Activated CD8-positive, alpha-beta memory T cell treated with anti-CD3 and anti-CD28 coated beads, Interleukin-2, amount 10 ng/mL, durations not matched to agents 7 days and 5 days (primary cell): Measurements from ENCODE around the gene TCERG1L. TPM values are rescaled to one million over a fixed set of nuclear protein-coding genes. Genes with fewer than 3 reads are reported as not detected.

Experiments
- ATAC-seq: fragments of 150-1000 bp; cut with Tn5 transposase; one replicate; pipeline ENCODE4 v1.10.0; 2021; ENCODE audit warnings: moderate library complexity
- CTCF ChIA-PET: fragments of 350-600 bp; sonication (Branson Sonifier 250); formaldehyde crosslinking; loops from one replicate; lab custom pipeline; 2021; ENCODE audit warnings: antibody characterized with exemption; lab: Charles Lee
- DNase-seq: peaks from one replicate; pipeline ENCODE4 v3.0.0-alpha.2; 2020
- H3K27ac Mint-ChIP-seq: one replicate; pipeline ENCODE4 v1.8.0; 2021; ENCODE audit warnings: mild to moderate bottlenecking, mixed read lengths
- H3K27me3 Mint-ChIP-seq: one replicate; pipeline ENCODE4 v1.8.0; 2021; ENCODE audit warnings: mixed read lengths
- H3K36me3 Mint-ChIP-seq: one replicate; pipeline ENCODE4 v1.8.0; 2021; ENCODE audit warnings: mild to moderate bottlenecking, mixed read lengths
- H3K4me1 Mint-ChIP-seq: one replicate; pipeline ENCODE4 v1.8.0; 2021; ENCODE audit warnings: mixed read lengths
- H3K4me3 Mint-ChIP-seq: one replicate; pipeline ENCODE4 v1.8.0; 2021; ENCODE audit warnings: mild to moderate bottlenecking, moderate library complexity, mixed read lengths
- H3K9me3 Mint-ChIP-seq: one replicate; pipeline ENCODE4 v1.8.0; 2022; ENCODE audit warnings: low read depth, mixed read lengths
- total RNA-seq, 2 experiments: library from RNA; stranded (reverse); gene quantifications; one replicate each; pipeline ENCODE4 v1.2.3, GENCODE V29; 2021

Gene TCERG1L
- total RNA-seq, 2 experiments from 2014 or later, result 0.20 to 0.49 TPM

- no peaks in the 10 kb centered on the region for H3K27me3 Mint-ChIP-seq
- no peaks in the 10 kb centered on the region for H3K4me1 Mint-ChIP-seq
- H3K27ac Mint-ChIP-seq, result no peak overlapping the region
- H3K9me3 Mint-ChIP-seq, result peaks cover 3% of the 10 kb centered on the region
- H3K4me3 Mint-ChIP-seq, result no peak overlapping the region
- no peaks in the 10 kb centered on the region for H3K36me3 Mint-ChIP-seq
- peak; percentile 23 for DNase-seq
- CTCF ChIA-PET, result no interaction called here
- ATAC-seq, result no peak
Observed at GRCh38 chr10:131195116-131195515, 116.4 kb downstream of the TCERG1L start.

DNA sequence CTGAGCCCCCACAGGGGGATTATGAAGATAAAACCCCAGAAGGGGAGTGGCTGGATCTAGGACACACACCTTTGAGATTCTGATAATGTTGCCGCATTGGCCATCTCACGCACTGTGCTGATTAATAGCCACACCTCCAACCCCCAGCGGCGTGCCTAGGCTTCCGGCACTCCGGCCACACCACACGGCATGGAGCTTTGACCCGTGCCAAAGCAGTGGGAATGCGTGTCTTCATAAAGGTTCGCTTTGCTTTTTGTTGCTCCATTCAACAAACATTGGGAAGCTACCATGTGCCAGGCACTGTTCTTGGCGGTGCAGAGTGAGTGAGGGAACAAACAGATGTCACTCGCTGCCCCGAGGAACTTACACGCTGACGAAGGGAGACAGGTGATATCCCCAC lies 117.6 kb downstream of the TCERG1L start:
- CTCF ChIA-PET, result no interaction called here
- no peak overlapping the region for H3K4me3 Mint-ChIP-seq
- H3K9me3 Mint-ChIP-seq, result peaks cover 3% of the 10 kb centered on the region
- H3K27me3 Mint-ChIP-seq, result no peaks in the 10 kb centered on the region
- DNase-seq, result peak; percentile 35
- no peak overlapping the region for H3K27ac Mint-ChIP-seq
- H3K36me3 Mint-ChIP-seq, result no peaks in the 10 kb centered on the region
- no peak for ATAC-seq
- H3K4me1 Mint-ChIP-seq, result no peaks in the 10 kb centered on the region

- CTCF ChIA-PET, result no interaction called here
- Mint-ChIP-seq H3K27me3 (no peaks in the 10 kb centered on the region), H3K4me3 (no peak overlapping the region), H3K27ac (no peak overlapping the region), H3K9me3 (peaks cover 6% of the 10 kb centered on the region), H3K4me1 (no peaks in the 10 kb centered on the region), H3K36me3 (no peaks in the 10 kb centered on the region)
- ATAC-seq, result no peak
- DNase-seq, result no peak
Observed at GRCh38 chr10:131188494-131188893, 123.0 kb downstream of the TCERG1L start.

DNA sequence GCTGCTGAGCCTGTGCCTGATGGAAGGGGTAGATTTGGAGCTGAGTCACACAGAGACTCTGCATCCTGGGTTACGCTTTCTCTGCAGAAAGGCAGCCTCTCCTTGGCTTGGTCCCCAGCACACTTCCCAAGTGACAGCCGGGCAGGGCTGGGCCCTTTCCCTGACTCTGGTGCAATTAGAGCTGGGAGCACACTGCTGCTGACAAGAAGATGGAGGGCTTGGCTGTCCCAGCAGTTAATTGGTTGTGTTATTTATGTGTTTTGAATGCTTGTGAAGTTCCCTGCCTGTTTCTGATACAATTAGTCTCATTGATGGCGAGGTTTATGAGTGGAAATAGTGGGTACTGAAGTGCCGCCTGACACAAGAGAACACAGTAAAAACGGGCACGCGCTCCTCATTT lies 123.6 kb downstream of the TCERG1L start:
- Mint-ChIP-seq H3K4me3 (no peak overlapping the region), H3K27me3 (no peaks in the 10 kb centered on the region), H3K27ac (no peak overlapping the region), H3K36me3 (no peaks in the 10 kb centered on the region), H3K4me1 (no peaks in the 10 kb centered on the region), H3K9me3 (peaks cover 6% of the 10 kb centered on the region)
- no peak for DNase-seq
- ATAC-seq, result no peak
- CTCF ChIA-PET, result no interaction called here

DNA sequence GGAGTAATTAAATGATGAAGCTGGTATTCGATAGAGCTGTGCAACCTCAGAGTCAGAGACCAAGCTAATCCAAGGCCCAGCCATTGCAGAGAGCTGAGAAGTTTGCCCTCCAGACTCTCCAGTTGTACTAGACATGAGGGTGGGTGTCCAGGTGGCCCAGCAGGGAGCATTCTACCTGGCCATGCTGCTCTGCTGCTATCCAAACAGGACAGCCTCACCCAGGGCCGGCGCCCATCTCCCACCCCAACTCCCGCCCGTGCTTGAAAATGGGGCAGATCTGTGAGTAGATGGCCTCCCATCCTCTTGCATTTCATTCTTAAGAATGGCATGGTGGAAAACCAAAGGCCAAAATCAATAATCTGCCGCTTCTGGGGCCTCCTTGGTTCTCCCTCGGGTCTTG lies 124.2 kb downstream of the TCERG1L start:
- H3K9me3 Mint-ChIP-seq, result peaks cover 3% of the 10 kb centered on the region
- H3K4me3 Mint-ChIP-seq, result no peak overlapping the region
- ATAC-seq (no peak), DNase-seq (no peak)
- H3K27me3 Mint-ChIP-seq, result no peaks in the 10 kb centered on the region
- no peaks in the 10 kb centered on the region for H3K4me1 Mint-ChIP-seq
- H3K27ac Mint-ChIP-seq, result no peak overlapping the region
- H3K36me3 Mint-ChIP-seq, result no peaks in the 10 kb centered on the region
- CTCF ChIA-PET, result no interaction called here

GRCh38 chr10:131186547-131187253 lies 124.8 kb downstream of the TCERG1L start:
- Mint-ChIP-seq H3K4me1 (no peaks in the 10 kb centered on the region), H3K9me3 (peaks cover 3% of the 10 kb centered on the region), H3K27ac (no peak overlapping the region), H3K4me3 (no peak overlapping the region), H3K27me3 (no peaks in the 10 kb centered on the region), H3K36me3 (no peaks in the 10 kb centered on the region)
- no peak for DNase-seq
- ATAC-seq, result no peak
- CTCF ChIA-PET, result no interaction called here

DNA sequence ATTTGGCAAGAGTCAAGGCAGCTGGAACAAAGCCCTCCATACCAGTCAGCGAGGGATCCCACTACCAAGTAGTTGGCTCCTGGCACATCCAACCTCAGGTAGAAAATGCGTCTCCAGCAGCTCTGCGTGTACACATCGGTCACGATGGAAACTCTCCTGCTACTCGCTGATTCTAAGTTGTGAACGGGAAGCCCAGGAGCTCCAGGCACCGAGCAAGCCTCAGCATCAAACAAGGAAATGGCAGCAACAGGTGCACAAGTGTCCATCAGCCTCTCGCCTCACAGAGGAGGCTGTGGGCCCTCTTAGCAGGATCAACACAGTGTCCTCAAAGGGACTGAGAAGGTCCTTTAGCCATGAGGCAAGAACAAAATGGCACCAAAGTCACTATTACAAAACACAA lies 127.0 kb downstream of the TCERG1L start:
- H3K27ac Mint-ChIP-seq, result no peak overlapping the region
- DNase-seq (no peak), ATAC-seq (no peak)
- no peaks in the 10 kb centered on the region for H3K36me3 Mint-ChIP-seq
- H3K27me3 Mint-ChIP-seq, result no peaks in the 10 kb centered on the region
- no peaks in the 10 kb centered on the region for H3K4me1 Mint-ChIP-seq
- CTCF ChIA-PET, result no interaction called here
- H3K4me3 Mint-ChIP-seq, result no peak overlapping the region
- peaks cover 3% of the 10 kb centered on the region for H3K9me3 Mint-ChIP-seq

DNA sequence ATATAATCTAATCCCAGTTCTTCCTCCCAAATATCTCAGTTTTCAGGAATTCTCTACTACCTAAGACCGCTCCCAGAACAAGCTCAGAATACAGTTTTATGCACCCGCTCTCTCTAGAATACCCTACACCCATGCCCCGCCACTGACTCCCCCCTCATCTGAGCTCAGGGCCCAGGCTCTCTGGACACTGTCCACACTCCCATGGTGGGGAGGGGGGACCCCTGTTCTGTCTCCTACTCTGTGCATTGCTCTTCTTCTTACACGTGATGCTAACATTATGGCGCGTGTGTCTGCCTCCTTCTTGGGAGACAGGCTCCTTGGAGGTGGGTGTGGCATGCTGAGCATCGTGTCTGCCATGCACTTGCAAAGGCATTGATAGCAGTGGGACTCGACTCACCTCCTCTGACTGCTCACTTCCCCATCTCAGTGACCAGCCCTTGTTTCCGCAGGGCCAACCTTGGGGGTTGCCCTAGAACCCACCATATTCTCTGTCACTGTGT lies 127.9 kb downstream of the TCERG1L start:
- no peaks in the 10 kb centered on the region for H3K36me3 Mint-ChIP-seq
- DNase-seq, result no peak
- H3K4me3 Mint-ChIP-seq, result no peak overlapping the region

GRCh38 chr10:131181456-131181855 lies 130.1 kb downstream of the TCERG1L start:
- H3K9me3 Mint-ChIP-seq, result peaks cover 3% of the 10 kb centered on the region
- no peak overlapping the region for H3K27ac Mint-ChIP-seq
- no peaks in the 10 kb centered on the region for H3K36me3 Mint-ChIP-seq
- no peaks in the 10 kb centered on the region for H3K4me1 Mint-ChIP-seq
- ATAC-seq (no peak), DNase-seq (no peak)
- H3K4me3 Mint-ChIP-seq, result no peak overlapping the region
- no peaks in the 10 kb centered on the region for H3K27me3 Mint-ChIP-seq
- CTCF ChIA-PET, result no interaction called here

More for the DNA sequence above, 127.9 kb downstream of the TCERG1L start:
- peaks cover 3% of the 10 kb centered on the region for H3K9me3 Mint-ChIP-seq
- no peak overlapping the region for H3K27ac Mint-ChIP-seq
- H3K27me3 Mint-ChIP-seq, result no peaks in the 10 kb centered on the region
- ATAC-seq, result no peak
- CTCF ChIA-PET, result no interaction called here
- H3K4me1 Mint-ChIP-seq, result no peaks in the 10 kb centered on the region

- H3K36me3 Mint-ChIP-seq, result no peaks in the 10 kb centered on the region
- no peaks in the 10 kb centered on the region for H3K4me1 Mint-ChIP-seq
- DNase-seq (no peak), ATAC-seq (no peak)
- H3K27ac Mint-ChIP-seq, result no peak overlapping the region
- H3K4me3 Mint-ChIP-seq, result no peak overlapping the region
- H3K9me3 Mint-ChIP-seq, result peaks cover 3% of the 10 kb centered on the region
- CTCF ChIA-PET, result no interaction called here
- H3K27me3 Mint-ChIP-seq, result no peaks in the 10 kb centered on the region
Observed at GRCh38 chr10:131180740-131181415, 130.6 kb downstream of the TCERG1L start.

GRCh38 chr10:131180086-131180485 lies 131.4 kb downstream of the TCERG1L start:
- Mint-ChIP-seq H3K4me3 (no peak overlapping the region), H3K9me3 (peaks cover 8% of the 10 kb centered on the region), H3K36me3 (no peaks in the 10 kb centered on the region), H3K27me3 (no peaks in the 10 kb centered on the region), H3K27ac (no peak overlapping the region), H3K4me1 (no peaks in the 10 kb centered on the region)
- DNase-seq (no peak), ATAC-seq (no peak)
- CTCF ChIA-PET, result no interaction called here

DNA sequence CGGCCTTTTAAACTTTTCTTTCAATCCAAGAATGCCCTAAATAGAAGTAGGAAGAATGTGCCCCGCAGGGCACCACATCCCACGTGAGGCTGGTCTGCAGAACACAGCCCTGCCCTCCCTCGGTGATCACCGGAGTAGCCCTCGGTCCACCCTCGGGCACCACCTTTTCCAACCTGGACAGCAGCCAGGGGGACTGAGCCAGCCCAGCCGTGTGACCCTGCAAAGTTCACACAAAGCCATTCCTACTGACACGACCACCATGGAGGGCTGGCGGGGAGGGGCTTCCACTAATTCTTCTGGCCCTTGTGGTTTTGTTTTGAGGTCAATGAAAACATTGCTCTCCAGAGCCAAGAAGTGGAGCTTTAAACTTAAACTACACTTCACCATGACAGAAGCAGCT lies 132.2 kb downstream of the TCERG1L start:
- DNase-seq (no peak), ATAC-seq (no peak)
- Mint-ChIP-seq H3K4me1 (no peaks in the 10 kb centered on the region), H3K27ac (no peak overlapping the region), H3K27me3 (no peaks in the 10 kb centered on the region), H3K9me3 (peaks cover 8% of the 10 kb centered on the region), H3K36me3 (no peaks in the 10 kb centered on the region), H3K4me3 (no peak overlapping the region)
- CTCF ChIA-PET, result no interaction called here

DNA sequence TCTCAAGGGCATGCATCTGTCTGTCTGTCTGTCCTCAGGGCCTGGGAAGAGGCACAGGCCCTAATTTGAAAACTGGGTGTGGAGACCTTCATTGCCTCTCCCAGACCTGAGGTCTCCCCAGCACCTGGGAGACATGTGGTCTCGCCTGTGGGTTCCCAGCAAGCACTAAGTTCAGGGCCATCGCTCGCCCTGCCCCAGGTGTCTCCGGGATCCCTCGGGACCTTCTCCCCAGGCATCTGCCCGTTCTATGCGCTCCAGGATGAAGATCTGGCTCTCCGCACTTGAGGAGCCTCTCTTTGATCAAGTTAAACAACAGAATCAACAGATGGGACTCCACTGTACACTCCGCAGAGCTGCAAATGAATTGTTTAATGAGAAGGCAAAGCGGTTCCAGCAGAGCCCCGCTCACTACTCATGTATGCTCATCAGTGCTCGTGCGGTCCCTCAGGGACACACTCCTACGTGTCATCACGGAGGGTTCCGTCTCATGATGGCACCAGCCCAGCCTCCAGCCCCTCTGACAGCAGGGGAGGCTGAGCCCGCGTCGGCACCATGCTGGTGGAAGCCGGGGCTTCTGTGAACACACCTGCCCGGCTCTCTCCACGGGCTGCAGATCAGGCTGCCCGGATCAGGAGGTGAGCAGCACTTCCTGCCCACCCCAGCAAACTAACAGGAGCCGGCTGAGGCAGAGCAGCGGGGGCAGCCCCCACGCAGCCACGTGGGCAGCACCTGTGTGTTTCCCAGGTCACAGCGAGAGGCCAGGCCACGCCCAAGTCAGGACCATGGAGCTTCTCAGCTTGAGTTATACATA lies 132.8 kb downstream of the TCERG1L start:
- Mint-ChIP-seq H3K9me3 (peaks cover 4% of the 10 kb centered on the region), H3K4me1 (no peaks in the 10 kb centered on the region), H3K36me3 (no peaks in the 10 kb centered on the region), H3K4me3 (no peak overlapping the region), H3K27ac (no peak overlapping the region), H3K27me3 (no peaks in the 10 kb centered on the region)
- peak; percentile 18 for DNase-seq
- no peak for ATAC-seq
- CTCF ChIA-PET, result no interaction called here
